Putamen (tissue), 1 donor: Measurements from ENCODE around the gene ERICH6B.

Experiments used
- DNase-seq: peaks from one replicate; pipeline ENCODE4 v3.0.0-alpha.2; 2016; ENCODE audit warnings: low spot score

Gene ERICH6B

GRCh38 chr13:45542391-45542790, 73.1 kb downstream of the ERICH6B start:
- no peak for DNase-seq

GRCh38 chr13:45541806-45542205, 73.7 kb downstream of the ERICH6B start:
- DNase-seq, result no peak

- DNase-seq, result no peak
These were observed 74.7 kb downstream of the ERICH6B start for GRCh38 chr13:45540864-45541263.

- DNase-seq, result no peak
These were observed 75.3 kb downstream of the ERICH6B start for GRCh38 chr13:45540195-45540594.

GRCh38 chr13:45538382-45538781, 77.2 kb downstream of the ERICH6B start:
- DNase-seq, result no peak

GRCh38 chr13:45537516-45537915, 78.0 kb downstream of the ERICH6B start:
- DNase-seq, result no peak

- DNase-seq, result no peak
These were observed 79.3 kb downstream of the ERICH6B start for GRCh38 chr13:45536224-45536623.

- no peak for DNase-seq
These were observed 80.9 kb downstream of the ERICH6B start for GRCh38 chr13:45534604-45535003.

GRCh38 chr13:45529758-45530157, 85.8 kb downstream of the ERICH6B start:
- DNase-seq, result no peak

- no peak for DNase-seq
These were observed 87.7 kb downstream of the ERICH6B start for GRCh38 chr13:45527699-45528462.

GRCh38 chr13:45522571-45522970, 93.0 kb downstream of the ERICH6B start:
- no peak for DNase-seq

GRCh38 chr13:45521297-45521696, 94.2 kb downstream of the ERICH6B start:
- DNase-seq, result no peak

- DNase-seq, result no peak
These were observed 96.0 kb downstream of the ERICH6B start for GRCh38 chr13:45519493-45519892.

GRCh38 chr13:45518525-45519245, 96.9 kb downstream of the ERICH6B start:
- no peak for DNase-seq

- DNase-seq, result no peak
These were observed 98.8 kb downstream of the ERICH6B start for GRCh38 chr13:45516757-45517156.

GRCh38 chr13:45512098-45512496, 103.4 kb downstream of the ERICH6B start:
- DNase-seq, result no peak

- peak; percentile 67 for DNase-seq
These were observed 104.0 kb downstream of the ERICH6B start for GRCh38 chr13:45511310-45512097.

- no peak for DNase-seq
These were observed 104.9 kb downstream of the ERICH6B start for GRCh38 chr13:45510672-45511071.

GRCh38 chr13:45508776-45509175, 106.8 kb downstream of the ERICH6B start:
- no peak for DNase-seq

- DNase-seq, result no peak
These were observed 108.7 kb downstream of the ERICH6B start for GRCh38 chr13:45506811-45507210.

GRCh38 chr13:45503658-45504057, 111.9 kb downstream of the ERICH6B start:
- DNase-seq, result no peak

GRCh38 chr13:45501175-45501526, 114.4 kb downstream of the ERICH6B start:
- DNase-seq, result no peak
